ENCODE data around the gene APOL1. TPM values are rescaled to one million over a fixed set of nuclear protein-coding genes. Genes with fewer than 3 reads are reported as not detected.
A peak's percentile ranks its signal among the peaks of the same experiment; 100 is the strongest.

Gene APOL1
- total and polyA plus RNA-seq, 5 donors, result 13.6 to 29.8 (median 16.3) TPM

DNA sequence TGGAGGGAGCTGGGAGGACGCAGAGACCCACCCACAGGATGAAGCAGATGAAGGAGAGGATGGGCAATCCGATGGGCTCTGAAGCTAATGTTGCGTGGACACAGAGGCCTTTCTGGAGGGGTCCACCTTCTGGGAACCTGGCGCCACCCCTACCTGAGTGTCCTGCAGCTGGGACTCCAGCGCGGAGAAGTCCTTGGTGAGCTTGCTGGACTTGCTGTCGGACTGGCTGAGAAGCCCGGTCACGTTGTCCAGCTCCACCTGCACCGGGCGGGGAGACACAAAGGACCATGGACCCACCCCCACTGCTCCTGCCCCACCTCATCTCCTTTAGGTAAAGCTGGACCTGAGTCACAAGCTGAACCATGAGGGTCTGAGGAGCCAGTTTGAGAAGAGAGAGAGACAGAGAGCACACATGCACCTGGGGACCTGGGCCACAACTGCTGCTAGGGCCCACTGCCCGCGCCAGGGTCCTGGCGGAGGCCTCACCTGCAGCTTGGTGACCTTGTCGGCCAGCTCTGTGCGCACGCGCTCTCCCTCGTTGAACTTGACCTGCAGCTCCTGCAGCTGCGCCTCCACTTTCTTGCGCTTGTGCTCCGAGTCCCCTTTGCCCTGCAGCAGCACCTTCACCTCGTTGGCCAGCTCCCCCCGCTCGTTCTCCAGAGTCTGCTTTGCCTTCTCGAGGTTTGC lies 40.8 kb downstream of the APOL1 start:
- no peak overlapping the region for H3K27ac ChIP-seq (ENCODE audit: low read length)
- ATAC-seq, result no peak
- peak in 2 of 3 donors; percentile 38 to 58 for DNase-seq
- no peaks in the 10 kb centered on the region for H3K27me3 ChIP-seq (ENCODE audit: control insufficient read depth, insufficient read depth)
- WGBS, result 90% methylated on average over 26 of the region's 26 CpGs
- H3K4me3 ChIP-seq (ENCODE audit: low read length), result no peak overlapping the region
- no peaks in the 10 kb centered on the region for H3K4me1 ChIP-seq (ENCODE audit: control insufficient read depth, insufficient read depth, low read length)
- intact Hi-C loops (cut with DNase I), result no loop called here
- H3K9me3 ChIP-seq (ENCODE audit: control insufficient read depth, low read length), result no peaks in the 10 kb centered on the region

DNA sequence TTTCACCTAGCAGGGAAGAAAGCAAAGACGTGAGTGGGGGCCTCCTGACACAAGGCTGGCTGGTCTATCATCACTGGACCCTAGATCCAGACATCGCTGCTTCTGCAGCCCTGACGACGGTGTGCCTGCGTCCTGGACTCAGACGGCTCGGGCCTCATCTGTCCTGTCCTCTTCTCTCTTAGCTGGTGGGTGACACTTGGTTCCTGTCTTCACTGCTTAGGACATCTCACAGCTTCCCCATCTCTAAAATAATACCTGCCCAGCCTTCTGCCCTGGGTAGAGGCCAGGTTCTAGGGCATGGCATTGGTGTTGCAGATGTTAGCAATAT lies 41.3 kb downstream of the APOL1 start:
- intact Hi-C loops (cut with DNase I), result no loop called here
- WGBS, result 90% methylated on average over 7 of the region's 7 CpGs
- DNase-seq (peak in 1 of 3 donors; percentile 22), ATAC-seq (no peak)
- no peak overlapping the region for H3K4me3 ChIP-seq (ENCODE audit: low read length)
- H3K4me1 ChIP-seq (ENCODE audit: control insufficient read depth, insufficient read depth, low read length), result no peaks in the 10 kb centered on the region
- no peak overlapping the region for H3K27ac ChIP-seq (ENCODE audit: low read length)
- H3K9me3 ChIP-seq (ENCODE audit: control insufficient read depth, low read length), result no peaks in the 10 kb centered on the region
- no peaks in the 10 kb centered on the region for H3K27me3 ChIP-seq (ENCODE audit: control insufficient read depth, insufficient read depth)

DNA sequence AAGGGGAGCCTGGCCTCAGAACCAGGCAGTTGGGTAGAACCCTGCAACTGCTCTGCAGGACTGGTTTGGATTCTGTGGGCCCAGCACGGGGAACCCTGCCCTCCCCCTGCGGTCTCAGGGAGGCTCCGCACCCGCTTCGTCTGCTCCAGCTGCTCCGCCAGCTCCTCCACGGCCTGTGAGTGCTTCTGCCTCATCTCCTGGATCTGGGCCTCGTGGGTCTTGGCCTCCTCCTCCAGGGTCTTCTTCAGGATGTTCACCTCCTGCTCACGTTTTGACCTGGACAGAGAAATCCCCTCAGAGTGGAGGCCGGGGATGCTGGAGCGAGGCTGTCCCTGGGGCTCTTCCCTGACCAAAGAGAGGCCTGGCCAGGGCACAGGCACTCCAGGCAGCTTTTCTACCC lies 41.9 kb downstream of the APOL1 start:
- Histone ChIP-seq H3K27ac (ENCODE audit: low read length) (no peak overlapping the region), H3K9me3 (ENCODE audit: control insufficient read depth, low read length) (no peaks in the 10 kb centered on the region), H3K27me3 (ENCODE audit: control insufficient read depth, insufficient read depth) (no peaks in the 10 kb centered on the region), H3K4me3 (ENCODE audit: low read length) (no peak overlapping the region), H3K4me1 (ENCODE audit: control insufficient read depth, insufficient read depth, low read length) (no peaks in the 10 kb centered on the region)
- no peak for ATAC-seq
- DNase-seq, result peak in 1 of 3 donors; percentile 49
- intact Hi-C loops (cut with DNase I), result loop anchor here in 1 of 4 donors (5.0 kb wide), 1 partner anchor 178 kb away; no protein-coding TSS in a partner anchor
- WGBS, result 90% methylated on average over 11 of the region's 11 CpGs

DNA sequence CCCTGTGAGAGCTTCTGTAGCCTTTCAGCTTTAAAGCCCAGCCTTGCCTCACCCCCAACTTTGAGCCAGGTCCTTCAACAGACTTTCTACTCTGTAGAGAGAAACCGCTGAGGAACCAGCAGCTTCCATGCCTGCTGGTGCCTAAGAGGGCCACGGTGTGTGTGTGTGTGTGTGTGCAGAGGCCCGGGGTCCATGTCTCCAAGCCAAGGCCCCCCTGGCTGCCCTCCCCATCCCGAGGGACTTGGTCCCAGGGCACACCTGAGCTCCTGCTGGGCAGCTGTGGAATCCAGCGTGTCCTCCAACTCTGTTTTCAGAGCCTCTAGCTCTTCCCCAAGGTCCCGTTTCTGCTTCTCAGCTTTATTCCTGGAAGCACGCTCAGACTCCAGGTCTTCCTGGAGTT lies 42.3 kb downstream of the APOL1 start:
- Histone ChIP-seq H3K27ac (ENCODE audit: low read length) (no peak overlapping the region), H3K4me1 (ENCODE audit: control insufficient read depth, insufficient read depth, low read length) (no peaks in the 10 kb centered on the region), H3K4me3 (ENCODE audit: low read length) (no peak overlapping the region), H3K27me3 (ENCODE audit: control insufficient read depth, insufficient read depth) (no peaks in the 10 kb centered on the region), H3K9me3 (ENCODE audit: control insufficient read depth, low read length) (no peaks in the 10 kb centered on the region)
- DNase-seq (peak in 1 of 3 donors; percentile 36), ATAC-seq (no peak)
- 89% methylated on average over 7 of the region's 7 CpGs for WGBS
- intact Hi-C loops (cut with DNase I), result loop anchor here in 1 of 4 donors (5.0 kb wide), 1 partner anchor 177 kb away; no protein-coding TSS in a partner anchor

DNA sequence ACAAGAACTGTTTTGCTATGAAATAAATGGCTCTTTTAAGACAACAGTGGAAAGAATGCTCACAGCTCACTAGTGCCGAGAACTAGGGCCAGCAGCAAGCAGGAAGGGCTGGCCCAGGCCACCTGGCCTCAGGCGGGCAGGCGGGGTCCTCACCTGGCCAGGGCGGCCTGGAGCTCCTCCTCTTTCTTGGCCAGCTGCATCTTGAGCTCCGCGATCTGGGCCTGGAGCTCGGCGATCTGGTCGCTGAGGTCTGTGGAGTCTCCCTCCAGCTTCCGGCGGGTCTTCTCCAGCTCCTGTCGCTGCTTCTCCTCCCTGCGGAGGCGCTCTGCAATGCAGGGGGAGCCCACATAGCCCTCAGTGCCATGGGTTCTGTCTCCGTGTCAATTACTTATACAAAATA lies 43.8 kb downstream of the APOL1 start:
- 92% methylated on average over 15 of the region's 15 CpGs for WGBS
- DNase-seq, result peak in 2 of 3 donors; percentile 45 to 53

DNA sequence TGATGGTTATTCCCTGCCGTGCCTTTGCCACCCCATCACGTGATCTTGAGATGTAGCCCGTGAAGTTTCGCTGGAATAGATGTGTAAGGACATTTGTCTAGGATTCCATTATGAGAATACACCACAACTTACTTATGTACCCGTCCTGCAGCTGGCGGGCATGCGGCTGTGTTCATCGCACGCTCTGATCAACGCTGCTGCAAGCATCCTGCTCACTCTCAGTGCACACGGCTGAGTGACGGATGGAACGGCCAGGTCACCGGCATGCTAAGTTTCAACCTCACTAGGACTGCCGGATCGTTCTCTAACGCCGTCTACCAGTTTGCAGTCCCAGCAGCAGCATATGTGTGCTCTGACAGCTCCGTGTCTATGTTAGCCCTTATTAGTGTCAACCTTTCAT lies 44.6 kb downstream of the APOL1 start:
- H3K27me3 ChIP-seq (ENCODE audit: control insufficient read depth, insufficient read depth), result no peaks in the 10 kb centered on the region
- no peaks in the 10 kb centered on the region for H3K9me3 ChIP-seq (ENCODE audit: control insufficient read depth, low read length)
- no peaks in the 10 kb centered on the region for H3K4me1 ChIP-seq (ENCODE audit: control insufficient read depth, insufficient read depth, low read length)
- DNase-seq, result peak in 1 of 3 donors; percentile 27
- intact Hi-C loops (cut with DNase I), result loop anchor here in 1 of 4 donors (5.0 kb wide), 1 partner anchor 175 kb away; no protein-coding TSS in a partner anchor
- no peak overlapping the region for H3K27ac ChIP-seq (ENCODE audit: low read length)
- no peak for ATAC-seq
- H3K4me3 ChIP-seq (ENCODE audit: low read length), result no peak overlapping the region
- 86% methylated on average over 19 of the region's 19 CpGs for WGBS

More for the DNA sequence above, 43.8 kb downstream of the APOL1 start:
- no peak overlapping the region for H3K4me3 ChIP-seq (ENCODE audit: low read length)
- H3K27me3 ChIP-seq (ENCODE audit: control insufficient read depth, insufficient read depth), result no peaks in the 10 kb centered on the region
- ATAC-seq, result no peak
- H3K9me3 ChIP-seq (ENCODE audit: control insufficient read depth, low read length), result no peaks in the 10 kb centered on the region
- intact Hi-C loops (cut with DNase I), result loop anchor here in 1 of 4 donors (5.0 kb wide), 1 partner anchor 176 kb away; no protein-coding TSS in a partner anchor
- no peak overlapping the region for H3K27ac ChIP-seq (ENCODE audit: low read length)
- H3K4me1 ChIP-seq (ENCODE audit: control insufficient read depth, insufficient read depth, low read length), result no peaks in the 10 kb centered on the region

DNA sequence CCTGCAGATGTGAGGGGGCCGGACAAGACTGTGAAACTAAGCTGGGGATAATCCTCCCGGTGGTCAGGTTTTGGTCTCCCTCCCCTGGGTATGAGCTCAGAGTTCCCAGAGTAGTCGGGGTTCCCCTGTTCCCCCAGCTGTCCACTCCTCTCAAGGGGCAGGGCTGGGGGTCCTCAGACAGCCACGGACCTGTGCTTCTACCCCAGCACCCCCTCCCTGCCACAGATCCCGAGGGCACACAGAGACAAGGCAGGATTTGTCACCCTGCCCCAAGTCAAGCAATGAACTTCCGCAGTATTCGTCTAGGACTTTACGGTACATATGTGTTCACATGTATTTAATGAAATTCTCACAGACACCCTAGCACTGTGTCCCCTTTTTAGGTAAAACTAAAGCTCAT lies 45.2 kb downstream of the APOL1 start:
- Histone ChIP-seq H3K4me1 (ENCODE audit: control insufficient read depth, insufficient read depth, low read length) (no peaks in the 10 kb centered on the region), H3K4me3 (ENCODE audit: low read length) (no peak overlapping the region), H3K27ac (ENCODE audit: low read length) (no peak overlapping the region), H3K9me3 (ENCODE audit: control insufficient read depth, low read length) (no peaks in the 10 kb centered on the region), H3K27me3 (ENCODE audit: control insufficient read depth, insufficient read depth) (no peaks in the 10 kb centered on the region)
- DNase-seq (peak in 1 of 3 donors; percentile 44), ATAC-seq (no peak)
- intact Hi-C loops (cut with DNase I), result loop anchor here in 1 of 4 donors (5.0 kb wide), 1 partner anchor 174 kb away; no protein-coding TSS in a partner anchor
- WGBS, result 84% methylated on average over 8 of the region's 8 CpGs

DNA sequence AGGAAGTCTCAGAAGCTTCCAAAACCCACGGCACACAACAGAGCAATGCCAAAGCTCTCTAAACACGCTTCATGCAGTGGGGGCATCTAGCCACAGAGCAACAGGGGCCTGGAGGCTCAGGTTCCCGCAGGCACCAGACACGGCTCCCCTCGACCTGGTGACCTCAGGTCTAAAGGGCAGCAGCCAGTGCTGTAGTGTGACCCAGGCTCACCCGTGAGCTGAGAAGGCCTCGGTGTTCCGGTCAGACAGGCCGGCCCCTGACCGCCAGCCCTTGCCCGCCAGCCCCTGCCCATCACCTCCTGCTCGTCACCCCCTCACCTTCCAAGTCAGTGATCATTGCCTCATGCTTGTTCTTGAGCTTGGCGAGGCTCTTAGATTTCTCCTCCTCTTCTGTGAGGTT lies 45.7 kb downstream of the APOL1 start:
- ATAC-seq, result no peak
- H3K4me3 ChIP-seq (ENCODE audit: low read length), result no peak overlapping the region
- no peaks in the 10 kb centered on the region for H3K4me1 ChIP-seq (ENCODE audit: control insufficient read depth, insufficient read depth, low read length)
- no peaks in the 10 kb centered on the region for H3K9me3 ChIP-seq (ENCODE audit: control insufficient read depth, low read length)
- intact Hi-C loops (cut with DNase I), result loop anchor here in 1 of 4 donors (5.0 kb wide), 1 partner anchor 174 kb away; no protein-coding TSS in a partner anchor
- peak in 1 of 3 donors; percentile 45 for DNase-seq
- H3K27me3 ChIP-seq (ENCODE audit: control insufficient read depth, insufficient read depth), result no peaks in the 10 kb centered on the region
- H3K27ac ChIP-seq (ENCODE audit: low read length), result no peak overlapping the region
- WGBS, result 87% methylated on average over 13 of the region's 13 CpGs

DNA sequence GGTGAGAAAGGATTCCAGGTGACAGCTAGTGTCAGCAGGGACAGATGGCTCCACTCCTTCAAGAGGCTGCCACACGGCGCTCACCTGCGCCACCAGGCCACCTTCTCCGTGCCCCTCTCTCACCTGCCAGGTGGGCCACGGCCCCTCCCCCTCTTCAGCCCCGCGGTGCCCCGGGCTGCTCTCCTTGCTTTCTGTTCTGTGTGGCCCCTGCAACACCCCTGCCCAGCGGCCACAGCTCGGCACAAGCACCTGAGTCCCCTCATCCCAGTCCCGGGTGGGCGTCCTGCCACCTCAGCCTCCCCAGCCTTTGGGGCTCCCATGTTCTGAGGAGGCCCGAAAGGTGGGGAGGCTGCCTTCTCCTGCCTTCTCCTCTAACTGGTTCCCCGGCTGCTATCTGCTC lies 46.4 kb downstream of the APOL1 start:
- H3K27ac ChIP-seq (ENCODE audit: low read length), result no peak overlapping the region
- ATAC-seq (no peak), DNase-seq (peak in 2 of 3 donors; percentile 49 to 64)
- no peak overlapping the region for H3K4me3 ChIP-seq (ENCODE audit: low read length)
- intact Hi-C loops (cut with DNase I), result loop anchor here in 1 of 4 donors (5.0 kb wide), 1 partner anchor 173 kb away; no protein-coding TSS in a partner anchor
- no peaks in the 10 kb centered on the region for H3K27me3 ChIP-seq (ENCODE audit: control insufficient read depth, insufficient read depth)
- no peaks in the 10 kb centered on the region for H3K4me1 ChIP-seq (ENCODE audit: control insufficient read depth, insufficient read depth, low read length)
- no peaks in the 10 kb centered on the region for H3K9me3 ChIP-seq (ENCODE audit: control insufficient read depth, low read length)
- WGBS, result 87% methylated on average over 14 of the region's 14 CpGs

DNA sequence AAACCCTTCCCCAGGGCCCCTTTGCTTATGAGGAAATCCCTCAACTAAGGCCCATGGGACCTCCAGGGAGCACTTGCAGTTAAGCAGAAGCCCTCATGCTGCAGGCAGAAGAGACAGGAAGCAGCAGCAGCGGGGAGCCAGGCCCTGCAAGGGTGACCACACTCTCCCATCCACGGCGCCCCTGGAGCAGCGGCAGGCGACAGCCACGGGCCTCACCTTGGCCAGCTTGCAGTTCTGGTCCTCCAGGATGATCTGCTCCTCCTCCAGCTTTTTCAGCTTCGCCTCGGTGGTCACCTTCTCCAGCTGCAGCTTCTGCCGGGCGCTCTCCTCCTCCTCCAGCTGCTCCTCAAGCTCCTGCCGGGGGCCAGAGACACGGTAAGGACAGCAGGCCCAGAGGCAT lies 47.0 kb downstream of the APOL1 start:
- ATAC-seq, result no peak
- Histone ChIP-seq H3K9me3 (ENCODE audit: control insufficient read depth, low read length) (no peaks in the 10 kb centered on the region), H3K4me1 (ENCODE audit: control insufficient read depth, insufficient read depth, low read length) (no peaks in the 10 kb centered on the region), H3K27me3 (ENCODE audit: control insufficient read depth, insufficient read depth) (no peaks in the 10 kb centered on the region), H3K4me3 (ENCODE audit: low read length) (no peak overlapping the region), H3K27ac (ENCODE audit: low read length) (no peak overlapping the region)
- 92% methylated on average over 12 of the region's 12 CpGs for WGBS
- intact Hi-C loops (cut with DNase I), result loop anchor here (2.0 to 5.0 kb wide), 2 partner anchors 171 to 172 kb away; no protein-coding TSS in a partner anchor
- DNase-seq, result peak in 2 of 3 donors; percentile 30 to 50

DNA sequence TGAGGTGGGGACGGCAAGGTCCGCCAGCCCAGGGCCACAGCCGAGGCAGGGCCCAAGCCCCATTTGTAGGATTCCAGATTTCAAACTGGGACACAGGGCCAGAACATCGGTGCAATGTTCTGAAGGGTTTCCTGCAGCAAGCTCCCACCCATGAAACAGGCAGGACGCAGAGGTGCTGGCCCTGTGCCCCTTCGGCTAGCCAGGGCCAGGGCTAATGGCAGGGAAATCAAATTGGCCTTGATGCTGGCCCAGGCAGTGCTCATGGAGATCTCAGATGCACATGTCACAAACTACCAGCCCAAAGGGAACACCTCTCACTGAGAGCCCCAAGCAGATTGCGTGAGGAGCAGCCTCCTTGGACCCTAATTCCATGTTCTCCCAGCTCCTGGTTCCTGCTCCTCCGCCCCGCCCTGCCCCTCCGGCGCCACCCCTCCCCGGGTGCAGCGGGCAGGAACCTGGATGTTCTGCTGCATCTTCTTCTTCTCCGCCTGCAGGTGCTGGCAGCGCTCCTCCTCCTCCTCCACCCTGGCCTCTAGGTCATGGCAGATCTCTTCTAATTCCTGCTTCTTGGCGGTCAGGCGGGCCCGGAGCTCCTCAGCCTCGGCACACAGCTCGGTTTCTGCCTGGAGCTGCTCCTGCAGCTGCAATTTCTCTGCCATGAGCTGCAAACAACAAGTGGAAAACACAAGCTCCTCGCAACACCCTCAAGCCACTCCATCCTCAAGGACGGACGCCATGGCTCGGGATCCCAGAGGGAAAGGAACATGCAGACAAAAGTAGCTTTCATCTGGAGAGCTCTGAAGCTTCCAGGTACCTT lies 47.7 kb downstream of the APOL1 start:
- DNase-seq, result peak in 1 of 3 donors; percentile 38
- H3K27ac ChIP-seq (ENCODE audit: low read length), result no peak overlapping the region
- intact Hi-C loops (cut with DNase I), result loop anchor here in 3 of 4 donors (2.0 to 5.0 kb wide), 2 partner anchors 170 to 172 kb away; no protein-coding TSS in a partner anchor
- no peaks in the 10 kb centered on the region for H3K27me3 ChIP-seq (ENCODE audit: control insufficient read depth, insufficient read depth)
- no peak for ATAC-seq
- H3K9me3 ChIP-seq (ENCODE audit: control insufficient read depth, low read length), result no peaks in the 10 kb centered on the region
- no peak overlapping the region for H3K4me3 ChIP-seq (ENCODE audit: low read length)
- WGBS, result 91% methylated on average over 24 of the region's 24 CpGs
- H3K4me1 ChIP-seq (ENCODE audit: control insufficient read depth, insufficient read depth, low read length), result no peaks in the 10 kb centered on the region

All from right cardiac atrium (tissue), 5 donors.